GM12878 (cell line): Measurements from ENCODE around the gene SALL1. TPM values are rescaled to one million over a fixed set of nuclear protein-coding genes. Genes with fewer than 3 reads are reported as not detected.

Source experiments
- ATF7 ChIP-seq: fragments of 450-650 bp; IDR thresholded peaks from 2 replicates; pipeline ENCODE4 v1.6.1; 2016; ENCODE audit warnings: low read depth, mild to moderate bottlenecking
- EZH2 ChIP-seq: IDR thresholded peaks from 2 replicates; pipeline ENCODE4 v1.6.1; 2012; ENCODE audit warnings: low read depth, mild to moderate bottlenecking, control low read depth, inconsistent platforms, low read length, borderline replicate concordance; ENCODE audit not compliant: control insufficient read depth
- NR2F1 ChIP-seq: fragments of 450-650 bp; conservative IDR thresholded peaks from 2 replicates; pipeline ENCODE4 v1.6.1; 2017; ENCODE audit warnings: mild to moderate bottlenecking
- PAX5 ChIP-seq: IDR thresholded peaks from 2 replicates; pipeline ENCODE4 v1.6.1; 2011; ENCODE audit warnings: low read depth, low read length, borderline replicate concordance
- ZZZ3 ChIP-seq: IDR thresholded peaks from 2 replicates; pipeline ENCODE4 v1.6.1; 2011; ENCODE audit warnings: low read depth; ENCODE audit not compliant: control insufficient read depth, insufficient read length
- polyA plus RNA-seq, 11 experiments: library from polyadenylated mRNA; depleted of rRNA in 4 of 11; unstranded in 6 of 11; stranded (reverse) in 5 of 11; fragments of >200 nt; fragmentation: Nextera tagmentation in 4 of 11; fragmentation: Illumina TruSeq in 1 of 11; extraction: Ambion mirVana in 4 of 11; extraction: Trizol in 1 of 11; gene quantifications; 1 replicate in 1 of 11; 2 replicates in 10 of 11; pipeline versions ENCODE4 v1.2.1 to v1.2.3, GENCODE V29; 2011 to 2016; ENCODE audit warnings: inconsistent platforms in 2 of 11, missing spikeins in 2 of 11, low read depth in 1 of 11
- total RNA-seq, 4 experiments: library from RNA; depleted of rRNA in 3 of 4; stranded (reverse); fragments of >200 nt in 3 of 4; fragmentation: Illumina TruSeq in 1 of 4; extraction: Trizol in 1 of 4; gene quantifications; 2 replicates each; pipeline versions ENCODE4 v1.2.1 to v1.2.3, GENCODE V29; 2013 to 2021
- TF ChIP-seq, protein P1 (sequence below): fragments of 450-650 bp; IDR thresholded peaks from 2 replicates; pipeline ENCODE4 v1.6.1; 2017; ENCODE audit warnings: mild to moderate bottlenecking, low read depth, inconsistent platforms; ENCODE audit not compliant: poor library complexity, severe bottlenecking
- TF ChIP-seq, protein P2 (sequence below): fragments of 450-650 bp; formaldehyde crosslinking; IDR thresholded peaks from 2 replicates; pipeline ENCODE4 v1.4.0; 2022; ENCODE audit warnings: mild to moderate bottlenecking, moderate library complexity

SALL1 gene
- total and polyA plus RNA-seq, 10 of the 15 experiments (the other 5 are each of a cell fraction or from before 2014, with no cell fraction given) = 0.01 to 0.08 (median 0.03) TPM; not detected in 6

DNA sequence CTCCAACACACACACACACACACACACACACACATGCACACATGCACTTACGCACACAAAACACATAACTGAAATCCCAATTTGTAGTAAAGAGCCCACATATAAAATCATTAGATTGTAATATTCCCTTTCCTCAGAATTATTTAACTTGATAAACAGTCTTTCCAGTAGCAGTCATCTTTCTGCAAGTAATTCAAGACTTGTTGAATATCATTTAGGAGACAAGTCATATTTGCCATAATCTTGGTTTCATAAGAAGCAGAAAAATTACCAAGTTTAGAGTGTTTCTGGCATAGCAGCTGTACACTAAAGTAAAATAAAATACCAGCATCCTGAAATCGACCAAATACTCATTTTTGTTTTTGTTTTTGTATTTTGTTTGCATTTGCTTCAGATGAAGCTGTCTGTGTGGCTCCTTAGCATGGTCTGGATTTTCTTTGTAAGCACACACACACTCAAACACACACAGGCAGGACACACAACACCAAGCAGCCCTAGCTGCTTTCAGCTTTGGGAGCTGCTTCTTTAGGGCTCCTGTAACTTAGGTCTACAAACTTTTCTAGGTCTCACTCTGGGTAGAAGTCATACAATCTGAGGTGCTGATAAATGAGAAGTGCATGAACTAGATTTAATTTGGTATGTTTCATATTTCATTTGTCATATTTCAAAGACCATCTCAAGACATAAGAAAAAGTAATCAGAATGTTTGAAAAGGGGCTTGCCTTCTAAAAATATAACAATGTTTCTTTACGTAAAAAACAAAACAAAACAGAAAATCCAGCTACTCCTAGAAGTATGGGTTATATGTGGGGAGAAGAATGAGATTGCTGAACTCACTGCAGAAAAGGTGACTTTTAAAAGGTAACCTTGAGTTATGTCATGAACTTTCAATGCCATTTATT, 3.0 kb downstream of the SALL1 start (continued):
- TF ChIP-seq, protein P1, sequence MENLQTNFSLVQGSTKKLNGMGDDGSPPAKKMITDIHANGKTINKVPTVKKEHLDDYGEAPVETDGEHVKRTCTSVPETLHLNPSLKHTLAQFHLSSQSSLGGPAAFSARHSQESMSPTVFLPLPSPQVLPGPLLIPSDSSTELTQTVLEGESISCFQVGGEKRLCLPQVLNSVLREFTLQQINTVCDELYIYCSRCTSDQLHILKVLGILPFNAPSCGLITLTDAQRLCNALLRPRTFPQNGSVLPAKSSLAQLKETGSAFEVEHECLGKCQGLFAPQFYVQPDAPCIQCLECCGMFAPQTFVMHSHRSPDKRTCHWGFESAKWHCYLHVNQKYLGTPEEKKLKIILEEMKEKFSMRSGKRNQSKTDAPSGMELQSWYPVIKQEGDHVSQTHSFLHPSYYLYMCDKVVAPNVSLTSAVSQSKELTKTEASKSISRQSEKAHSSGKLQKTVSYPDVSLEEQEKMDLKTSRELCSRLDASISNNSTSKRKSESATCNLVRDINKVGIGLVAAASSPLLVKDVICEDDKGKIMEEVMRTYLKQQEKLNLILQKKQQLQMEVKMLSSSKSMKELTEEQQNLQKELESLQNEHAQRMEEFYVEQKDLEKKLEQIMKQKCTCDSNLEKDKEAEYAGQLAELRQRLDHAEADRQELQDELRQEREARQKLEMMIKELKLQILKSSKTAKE = no peak
- TF ChIP-seq PAX5 = no peak
- no peak for TF ChIP-seq ATF7
- no peak for TF ChIP-seq EZH2
- TF ChIP-seq, protein P2, sequence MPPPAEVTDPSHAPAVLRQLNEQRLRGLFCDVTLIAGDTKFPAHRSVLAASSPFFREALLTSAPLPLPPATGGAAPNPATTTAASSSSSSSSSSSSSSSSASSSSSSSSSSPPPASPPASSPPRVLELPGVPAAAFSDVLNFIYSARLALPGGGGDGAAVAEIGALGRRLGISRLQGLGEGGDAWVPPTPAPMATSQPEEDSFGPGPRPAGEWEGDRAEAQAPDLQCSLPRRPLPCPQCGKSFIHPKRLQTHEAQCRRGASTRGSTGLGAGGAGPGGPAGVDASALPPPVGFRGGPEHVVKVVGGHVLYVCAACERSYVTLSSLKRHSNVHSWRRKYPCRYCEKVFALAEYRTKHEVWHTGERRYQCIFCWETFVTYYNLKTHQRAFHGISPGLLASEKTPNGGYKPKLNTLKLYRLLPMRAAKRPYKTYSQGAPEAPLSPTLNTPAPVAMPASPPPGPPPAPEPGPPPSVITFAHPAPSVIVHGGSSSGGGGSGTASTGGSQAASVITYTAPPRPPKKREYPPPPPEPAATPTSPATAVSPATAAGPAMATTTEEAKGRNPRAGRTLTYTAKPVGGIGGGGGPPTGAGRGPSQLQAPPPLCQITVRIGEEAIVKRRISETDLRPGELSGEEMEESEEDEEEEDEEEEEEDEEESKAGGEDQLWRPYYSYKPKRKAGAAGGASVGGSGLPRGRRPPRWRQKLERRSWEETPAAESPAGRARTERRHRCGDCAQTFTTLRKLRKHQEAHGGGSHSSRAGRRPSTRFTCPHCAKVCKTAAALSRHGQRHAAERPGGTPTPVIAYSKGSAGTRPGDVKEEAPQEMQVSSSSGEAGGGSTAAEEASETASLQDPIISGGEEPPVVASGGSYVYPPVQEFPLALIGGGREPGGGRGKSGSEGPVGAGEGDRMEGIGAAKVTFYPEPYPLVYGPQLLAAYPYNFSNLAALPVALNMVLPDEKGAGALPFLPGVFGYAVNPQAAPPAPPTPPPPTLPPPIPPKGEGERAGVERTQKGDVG (CRISPR knock-in tag) = no peak
- TF ChIP-seq NR2F1 = no peak
- TF ChIP-seq ZZZ3 = no peak
